Liver (tissue), 3 donors: ENCODE measurements around the gene DNAJA3.

ENCODE experiments used
- ATF3 ChIP-seq: IDR thresholded peaks from 2 replicates; pipeline ENCODE4 v1.6.1; 2016; ENCODE audit warnings: antibody characterized with exemption
- CTCF ChIP-seq: fragments of 150-350 bp; IDR thresholded peaks from 2 replicates; pipeline ENCODE4 v1.5.1; 2017; ENCODE audit warnings: improper control_type of control experiment, low read depth, low read length; ENCODE audit not compliant: missing input control
- EGR1 ChIP-seq, 2 donors: IDR thresholded peaks; 2 replicates each; pipeline ENCODE4 v1.6.1; 2016 to 2018; ENCODE audit warnings: antibody characterized with exemption in 2 of 2, low read depth in 2 of 2
- MAX ChIP-seq: IDR thresholded peaks from 2 replicates; pipeline ENCODE4 v1.6.1; 2016; ENCODE audit warnings: antibody characterized with exemption
- NR2F2 ChIP-seq: IDR thresholded peaks from 2 replicates; pipeline ENCODE4 v1.6.1; 2016; ENCODE audit warnings: antibody characterized with exemption
- RAD21 ChIP-seq, 2 donors: IDR thresholded peaks; 2 replicates each; pipeline ENCODE4 v1.6.1; 2016; ENCODE audit warnings: antibody characterized with exemption in 2 of 2, mild to moderate bottlenecking in 2 of 2
- REST ChIP-seq: IDR thresholded peaks from 2 replicates; pipeline ENCODE4 v1.6.1; 2016; ENCODE audit warnings: antibody characterized with exemption, mild to moderate bottlenecking
- RXRA ChIP-seq, 2 donors: IDR thresholded peaks; 2 replicates each; pipeline ENCODE4 v1.6.1; 2017 to 2018; ENCODE audit warnings: antibody characterized with exemption in 2 of 2, mild to moderate bottlenecking in 1 of 2
- ZBTB33 ChIP-seq: IDR thresholded peaks from 2 replicates; pipeline ENCODE4 v1.6.1; 2016; ENCODE audit warnings: antibody characterized with exemption
- donor health status: healthy.
- donor health status: healthy.

GRCh38 chr16:4465977-4466779, 40.5 kb downstream of the DNAJA3 start:
- no peak for TF ChIP-seq CTCF
- no peak for TF ChIP-seq EGR1 (IDR thresholded peaks at IDR 0.05; ENCODE audit: low read depth in 2 of 2)
- TF ChIP-seq NR2F2 = peak; percentile 53
- TF ChIP-seq MAX = no peak
- TF ChIP-seq RXRA (IDR thresholded peaks at IDR 0.05) = no peak
- TF ChIP-seq ZBTB33 = no peak
- no peak for TF ChIP-seq ATF3
- no peak for TF ChIP-seq RAD21 (IDR thresholded peaks at IDR 0.05)
- TF ChIP-seq REST = no peak
